Measurements from ENCODE around the gene SIRT7.

The SIRT7 gene

DNA sequence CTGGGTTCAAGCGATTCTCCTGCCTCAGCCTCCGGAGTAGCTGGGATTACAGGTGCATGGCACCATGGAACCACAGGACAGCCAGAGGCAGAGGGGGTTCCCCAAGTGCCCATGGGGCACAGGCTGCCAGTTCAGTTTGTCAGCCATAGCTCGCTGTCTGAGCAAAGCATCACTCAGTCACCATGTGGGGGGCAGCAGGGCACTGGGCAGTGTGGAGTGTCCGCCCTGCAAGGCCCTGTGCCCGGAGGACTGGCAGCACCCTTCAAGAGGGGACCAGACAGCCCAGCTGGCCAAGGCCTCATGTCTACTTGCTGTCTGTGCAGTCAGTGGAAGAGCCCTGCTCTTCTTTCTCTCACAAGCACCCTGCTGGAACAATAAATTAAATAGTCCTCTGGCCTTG is 33.0 kb downstream of the SIRT7 start:
- Histone ChIP-seq H3K36me3 (ENCODE audit: insufficient read depth, insufficient read length, low read length) (peaks cover 89% of the 10 kb centered on the region), H3K9me3 (ENCODE audit: insufficient read depth, low read length) (no peaks in the 10 kb centered on the region), H3K4me3 (ENCODE audit: insufficient read length, low read depth) (no peak overlapping the region), H3K4me1 (ENCODE audit: insufficient read depth, insufficient read length) (no peaks in the 10 kb centered on the region), H3K27me3 (ENCODE audit: insufficient read depth, insufficient read length) (no peaks in the 10 kb centered on the region), H3K9ac (ENCODE audit: insufficient read length, low read depth) (no peak overlapping the region)
- DNase-seq (ENCODE audit: low read depth, low spot score) = no peak
- no peak for TF ChIP-seq YY1 (IDR thresholded peaks at IDR 0.05; ENCODE audit: insufficient read depth, insufficient read length)
- TF ChIP-seq ZNF274 (IDR thresholded peaks at IDR 0.05; ENCODE audit: low read depth, low read length) = no peak
- TF ChIP-seq SUZ12 (IDR thresholded peaks at IDR 0.05; ENCODE audit: extremely low read depth, insufficient read depth, insufficient read length) = no peak

DNA sequence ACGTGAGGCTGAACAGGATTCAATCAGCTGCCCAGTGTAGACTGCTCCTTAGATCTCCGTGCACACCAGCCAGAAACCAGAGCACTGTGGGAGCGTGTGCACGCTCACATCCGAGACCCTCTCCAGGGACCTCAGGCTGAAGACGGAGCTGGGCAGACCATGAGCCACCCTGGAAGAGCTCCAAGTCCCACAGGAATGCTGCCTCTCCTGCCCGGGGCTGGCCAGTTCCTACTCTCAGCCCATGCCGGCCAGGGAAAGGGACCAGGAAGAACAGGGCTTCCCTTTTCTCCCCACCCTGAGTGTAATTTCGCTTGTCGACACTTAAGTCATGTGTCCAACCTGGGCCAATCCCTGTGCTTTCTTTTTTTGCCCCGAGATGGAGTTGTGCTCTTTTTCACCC is 33.5 kb downstream of the SIRT7 start:
- TF ChIP-seq ZNF274 (IDR thresholded peaks at IDR 0.05; ENCODE audit: low read depth, low read length) = no peak
- no peak for TF ChIP-seq SUZ12 (IDR thresholded peaks at IDR 0.05; ENCODE audit: extremely low read depth, insufficient read depth, insufficient read length)
- no peak for TF ChIP-seq YY1 (IDR thresholded peaks at IDR 0.05; ENCODE audit: insufficient read depth, insufficient read length)
- no peak for DNase-seq (ENCODE audit: low read depth, low spot score)
- no peak overlapping the region for H3K4me3 ChIP-seq (ENCODE audit: insufficient read length, low read depth)
- no peaks in the 10 kb centered on the region for H3K4me1 ChIP-seq (ENCODE audit: insufficient read depth, insufficient read length)
- H3K9ac ChIP-seq (ENCODE audit: insufficient read length, low read depth) = no peak overlapping the region
- H3K27me3 ChIP-seq (ENCODE audit: insufficient read depth, insufficient read length) = no peaks in the 10 kb centered on the region
- no peaks in the 10 kb centered on the region for H3K9me3 ChIP-seq (ENCODE audit: insufficient read depth, low read length)
- peaks cover 89% of the 10 kb centered on the region for H3K36me3 ChIP-seq (ENCODE audit: insufficient read depth, insufficient read length, low read length)

DNA sequence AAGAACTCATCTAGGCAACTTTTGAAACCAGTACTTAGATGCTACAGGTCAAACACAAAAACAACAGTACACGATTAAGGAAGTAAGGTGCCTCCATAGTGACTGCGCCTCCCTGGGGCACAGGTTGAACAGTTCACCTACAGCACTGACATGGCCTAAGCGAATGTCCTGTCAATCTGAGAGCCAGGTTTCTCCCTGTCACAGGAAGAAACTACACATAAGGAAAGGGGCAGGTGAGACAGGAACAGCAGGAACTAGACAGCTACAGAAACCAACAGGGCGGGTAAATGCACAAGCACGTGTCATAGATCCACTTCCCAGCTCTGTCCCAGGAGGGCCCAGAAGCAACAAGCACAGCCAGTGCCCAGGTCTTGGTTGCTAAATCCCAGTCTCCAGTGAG is 38.9 kb downstream of the SIRT7 start:
- no peaks in the 10 kb centered on the region for H3K9me3 ChIP-seq (ENCODE audit: insufficient read depth, low read length)
- no peak overlapping the region for H3K9ac ChIP-seq (ENCODE audit: insufficient read length, low read depth)
- H3K4me3 ChIP-seq (ENCODE audit: insufficient read length, low read depth) = no peak overlapping the region
- TF ChIP-seq SUZ12 (IDR thresholded peaks at IDR 0.05; ENCODE audit: extremely low read depth, insufficient read depth, insufficient read length) = no peak
- TF ChIP-seq ZNF274 (IDR thresholded peaks at IDR 0.05; ENCODE audit: low read depth, low read length) = no peak
- no peak for TF ChIP-seq YY1 (IDR thresholded peaks at IDR 0.05; ENCODE audit: insufficient read depth, insufficient read length)
- no peaks in the 10 kb centered on the region for H3K27me3 ChIP-seq (ENCODE audit: insufficient read depth, insufficient read length)
- DNase-seq (ENCODE audit: low read depth, low spot score) = no peak
- H3K36me3 ChIP-seq (ENCODE audit: insufficient read depth, insufficient read length, low read length) = peaks cover 60% of the 10 kb centered on the region
- H3K4me1 ChIP-seq (ENCODE audit: insufficient read depth, insufficient read length) = no peaks in the 10 kb centered on the region

DNA sequence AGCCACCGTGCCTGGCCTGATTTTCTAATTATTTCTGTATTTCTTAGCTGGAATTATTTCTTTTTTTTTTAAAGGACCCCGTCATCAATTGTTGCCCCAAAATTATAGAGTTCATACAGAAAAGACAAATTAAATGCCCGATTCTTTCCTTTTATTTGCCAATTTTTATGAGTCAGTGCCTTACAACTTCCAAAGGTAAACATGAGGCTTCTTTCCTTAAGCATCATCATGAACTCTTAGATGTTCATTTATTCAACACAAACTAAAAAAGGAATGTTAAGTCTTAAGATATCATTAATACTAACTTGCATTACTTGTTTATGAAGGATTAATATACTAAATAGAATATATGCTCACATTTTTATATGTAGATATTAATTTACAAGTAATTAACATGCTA is 39.7 kb downstream of the SIRT7 start:
- TF ChIP-seq YY1 (IDR thresholded peaks at IDR 0.05; ENCODE audit: insufficient read depth, insufficient read length) (no peak), ZNF274 (IDR thresholded peaks at IDR 0.05; ENCODE audit: low read depth, low read length) (no peak), SUZ12 (IDR thresholded peaks at IDR 0.05; ENCODE audit: extremely low read depth, insufficient read depth, insufficient read length) (no peak)
- Histone ChIP-seq H3K4me3 (ENCODE audit: insufficient read length, low read depth) (no peak overlapping the region), H3K9me3 (ENCODE audit: insufficient read depth, low read length) (no peaks in the 10 kb centered on the region), H3K4me1 (ENCODE audit: insufficient read depth, insufficient read length) (no peaks in the 10 kb centered on the region), H3K9ac (ENCODE audit: insufficient read length, low read depth) (no peak overlapping the region), H3K36me3 (ENCODE audit: insufficient read depth, insufficient read length, low read length) (peaks cover 54% of the 10 kb centered on the region), H3K27me3 (ENCODE audit: insufficient read depth, insufficient read length) (no peaks in the 10 kb centered on the region)
- DNase-seq (ENCODE audit: low read depth, low spot score) = no peak

DNA sequence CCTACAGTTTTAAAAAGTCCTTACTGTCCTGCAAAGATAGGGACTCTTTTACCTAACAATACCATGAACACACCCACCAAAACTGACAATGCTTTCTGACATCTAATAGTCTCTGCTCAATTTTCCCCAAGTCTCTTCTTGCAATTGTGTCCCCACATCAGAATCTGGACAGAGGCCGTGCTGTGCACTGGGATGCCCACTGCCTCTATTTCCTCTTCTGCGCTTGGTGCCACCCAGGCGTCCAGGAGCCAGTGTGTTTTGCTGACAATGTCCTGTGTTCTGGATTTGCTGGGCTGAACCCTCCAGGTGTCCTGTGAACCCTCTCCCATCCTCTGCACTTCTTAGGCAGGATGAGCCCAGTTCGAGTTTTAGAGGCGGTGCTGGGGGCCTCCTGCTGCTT is 40.4 kb downstream of the SIRT7 start:
- Histone ChIP-seq H3K27me3 (ENCODE audit: insufficient read depth, insufficient read length) (no peaks in the 10 kb centered on the region), H3K4me1 (ENCODE audit: insufficient read depth, insufficient read length) (no peaks in the 10 kb centered on the region), H3K4me3 (ENCODE audit: insufficient read length, low read depth) (no peak overlapping the region), H3K36me3 (ENCODE audit: insufficient read depth, insufficient read length, low read length) (peaks cover 49% of the 10 kb centered on the region), H3K9me3 (ENCODE audit: insufficient read depth, low read length) (no peaks in the 10 kb centered on the region), H3K9ac (ENCODE audit: insufficient read length, low read depth) (no peak overlapping the region)
- DNase-seq (ENCODE audit: low read depth, low spot score) = no peak
- TF ChIP-seq SUZ12 (IDR thresholded peaks at IDR 0.05; ENCODE audit: extremely low read depth, insufficient read depth, insufficient read length) (no peak), YY1 (IDR thresholded peaks at IDR 0.05; ENCODE audit: insufficient read depth, insufficient read length) (no peak), ZNF274 (IDR thresholded peaks at IDR 0.05; ENCODE audit: low read depth, low read length) (no peak)

DNA sequence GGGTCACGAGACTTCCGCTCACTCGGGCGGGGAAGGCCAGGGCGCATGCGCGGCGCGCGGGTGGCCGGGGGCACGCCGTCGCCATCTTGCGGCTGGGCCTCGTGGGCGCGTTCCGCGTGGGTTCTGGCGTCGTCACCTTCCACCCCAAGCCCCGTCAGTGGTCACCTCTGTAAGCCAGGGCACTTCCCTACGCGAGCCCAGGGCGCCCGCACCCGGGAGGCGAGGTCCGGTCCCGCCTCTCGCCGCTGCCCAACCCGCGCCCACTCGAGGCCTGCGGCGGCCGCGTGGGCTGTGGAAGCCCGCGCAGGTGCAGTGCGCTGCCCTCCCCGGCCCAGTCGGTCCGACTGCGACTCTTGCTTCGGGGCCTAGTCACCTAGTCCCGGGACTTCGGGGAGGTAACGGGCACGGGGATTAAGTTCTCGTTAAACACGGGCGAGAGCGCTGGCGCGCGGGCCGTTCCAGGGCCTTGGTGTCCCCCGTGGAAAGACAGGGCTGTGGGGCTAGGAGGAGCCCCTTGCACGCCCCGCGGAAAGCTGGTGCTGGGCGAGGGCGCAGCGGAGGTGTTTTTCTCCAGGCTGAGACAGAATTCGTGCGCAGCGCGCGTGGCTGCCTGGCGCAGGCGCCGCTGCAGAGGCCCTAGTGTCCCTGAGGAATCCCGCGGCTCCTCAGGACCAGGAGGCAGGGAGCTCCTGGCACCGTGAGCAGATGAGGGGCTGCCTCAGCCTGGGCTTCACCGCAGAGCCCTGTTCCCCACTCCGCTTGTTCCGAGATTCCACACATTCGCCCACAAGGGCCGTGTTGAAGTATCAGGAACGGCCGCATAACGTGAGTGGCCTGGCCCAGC is 46.4 kb downstream of the SIRT7 start:
- Histone ChIP-seq H3K9ac (ENCODE audit: insufficient read length, low read depth) (peak overlapping the region; percentile 98), H3K27me3 (ENCODE audit: insufficient read depth, insufficient read length) (no peaks in the 10 kb centered on the region), H3K4me1 (ENCODE audit: insufficient read depth, insufficient read length) (peaks cover 28% of the 10 kb centered on the region), H3K4me3 (ENCODE audit: insufficient read length, low read depth) (peak overlapping the region; percentile 97), H3K36me3 (ENCODE audit: insufficient read depth, insufficient read length, low read length) (peaks cover 32% of the 10 kb centered on the region), H3K9me3 (ENCODE audit: insufficient read depth, low read length) (no peaks in the 10 kb centered on the region)
- TF ChIP-seq YY1 (IDR thresholded peaks at IDR 0.05; ENCODE audit: insufficient read depth, insufficient read length) (peak; percentile 72), SUZ12 (IDR thresholded peaks at IDR 0.05; ENCODE audit: extremely low read depth, insufficient read depth, insufficient read length) (no peak)
- peak; percentile 52 for DNase-seq (ENCODE audit: low read depth, low spot score)

DNA sequence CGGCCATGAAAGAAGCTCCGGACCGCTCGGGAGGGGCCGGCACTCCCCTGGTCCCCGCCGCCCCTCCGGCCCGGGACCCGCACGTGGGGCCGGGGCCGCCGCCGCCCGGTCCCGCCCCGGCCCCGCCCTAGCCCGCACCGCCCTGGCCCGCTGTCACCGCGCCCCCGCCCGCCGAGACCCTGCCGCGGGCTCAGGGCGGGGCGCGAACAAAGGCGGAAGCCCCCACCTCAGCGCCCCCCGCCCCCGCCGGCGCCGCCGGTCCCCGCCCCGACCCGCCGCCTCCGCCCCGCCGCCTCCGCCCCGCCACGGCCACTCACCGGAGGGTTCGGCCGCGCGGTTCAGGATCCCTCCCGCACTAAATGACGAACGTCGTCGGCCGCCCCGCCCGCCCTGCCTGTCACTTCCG is 47.0 kb downstream of the SIRT7 start, which contains the start of gene ARHGDIA:
Gene ARHGDIA, minus strand, starts transcription at position 357 of the 406 bp plus-strand sequence. CDS start 1,407 bp downstream, outside the sequence.
- TF ChIP-seq SUZ12 (IDR thresholded peaks at IDR 0.05; ENCODE audit: extremely low read depth, insufficient read depth, insufficient read length) (no peak), ZNF274 (IDR thresholded peaks at IDR 0.05; ENCODE audit: low read depth, low read length) (no peak), YY1 (IDR thresholded peaks at IDR 0.05; ENCODE audit: insufficient read depth, insufficient read length) (no peak)
- H3K9ac ChIP-seq (ENCODE audit: insufficient read length, low read depth) = peak within 1 kb of the TSS; percentile 98
- no peaks in the 10 kb centered on the region for H3K27me3 ChIP-seq (ENCODE audit: insufficient read depth, insufficient read length)
- peaks cover 38% of the 10 kb centered on the region for H3K36me3 ChIP-seq (ENCODE audit: insufficient read depth, insufficient read length, low read length)
- H3K4me3 ChIP-seq (ENCODE audit: insufficient read length, low read depth) = peak within 1 kb of the TSS; percentile 97
- H3K9me3 ChIP-seq (ENCODE audit: insufficient read depth, low read length) = no peaks in the 10 kb centered on the region
- no peak for DNase-seq (ENCODE audit: low read depth, low spot score)
- H3K4me1 ChIP-seq (ENCODE audit: insufficient read depth, insufficient read length) = peaks cover 32% of the 10 kb centered on the region

Data from NT2/D1 (cell line).